Right renal cortex interstitium (tissue), 3 donors: ENCODE measurements around the gene CELF4. TPM values are rescaled to one million over a fixed set of nuclear protein-coding genes. Genes with fewer than 3 reads are reported as not detected.
A peak's percentile ranks its signal among the peaks of the same experiment; 100 is the strongest.
"Not testable (repeated sequence)": the region's sequence is repeated elsewhere in the genome, so short reads cannot be mapped to it uniquely, and the experiment has no call there.

ENCODE experiments used
- DNase-seq, 3 donors: peaks; one replicate each; pipeline ENCODE4 v3.0.0-alpha.2; 2013; ENCODE audit warnings: low read depth in 3 of 3, low spot score in 2 of 3
- polyA plus RNA-seq, 3 donors: library from polyadenylated mRNA; unstranded; fragments of 120-200 nt; gene quantifications; one replicate each; pipeline ENCODE4 v1.2.1, GENCODE V29; 2013; ENCODE audit not compliant: insufficient read length in 3 of 3

Gene CELF4
- polyA plus RNA-seq, 3 donors, result 2.1 to 2.3 (median 2.2) TPM

DNA sequence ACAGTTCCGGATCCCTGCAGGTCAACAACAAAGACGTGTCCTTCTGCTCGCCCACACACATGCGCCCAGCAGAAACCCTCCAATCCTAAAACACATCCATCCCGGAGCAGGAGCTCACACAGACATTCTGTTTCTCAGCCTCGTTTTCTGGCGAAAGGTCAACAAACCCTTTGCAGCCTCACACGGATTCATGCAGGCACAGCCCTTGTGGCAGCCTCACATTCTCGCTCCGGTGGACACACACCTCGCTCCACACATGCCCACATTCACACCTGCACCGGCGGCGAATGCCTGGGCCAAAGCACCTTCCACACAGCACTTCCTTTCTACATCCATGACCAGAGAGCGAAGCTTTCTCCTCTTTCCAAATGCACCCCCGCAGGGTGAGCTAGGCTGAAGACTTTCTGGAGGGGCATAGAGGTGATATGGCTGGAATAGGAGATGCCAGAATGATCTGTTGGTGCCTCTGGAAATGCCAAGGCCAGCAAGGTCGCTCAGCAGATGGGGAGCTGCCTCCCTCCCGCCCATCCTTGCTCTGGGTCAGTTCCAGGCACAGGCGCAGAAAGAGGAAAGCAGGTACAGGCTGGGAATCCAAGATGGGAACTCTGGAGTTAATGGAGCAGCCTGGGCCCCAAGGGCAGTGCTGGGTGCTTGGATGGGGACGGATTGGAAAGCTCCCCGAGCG, 88.8 kb downstream of the CELF4 start:
- DNase-seq, result no peak

DNA sequence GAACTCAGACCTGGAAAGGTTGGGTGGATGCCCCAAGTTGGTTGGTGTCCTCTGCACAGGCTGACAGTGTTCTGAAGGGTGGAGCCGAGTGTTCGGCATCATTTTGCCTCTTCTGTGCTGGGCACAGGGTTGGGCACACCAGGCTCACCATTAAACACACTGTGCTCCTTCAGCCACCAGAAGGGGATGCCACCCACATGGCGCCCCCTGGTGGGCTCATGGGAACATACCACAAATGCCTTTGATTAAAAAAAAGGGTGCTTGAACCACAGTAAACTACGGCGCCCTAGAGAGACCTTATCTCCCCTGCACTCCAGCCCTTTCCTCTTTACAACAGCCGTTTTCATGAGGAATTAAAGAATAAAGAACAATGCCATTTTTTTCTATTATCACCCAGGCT, 89.4 kb downstream of the CELF4 start:
- DNase-seq, result no peak

DNA sequence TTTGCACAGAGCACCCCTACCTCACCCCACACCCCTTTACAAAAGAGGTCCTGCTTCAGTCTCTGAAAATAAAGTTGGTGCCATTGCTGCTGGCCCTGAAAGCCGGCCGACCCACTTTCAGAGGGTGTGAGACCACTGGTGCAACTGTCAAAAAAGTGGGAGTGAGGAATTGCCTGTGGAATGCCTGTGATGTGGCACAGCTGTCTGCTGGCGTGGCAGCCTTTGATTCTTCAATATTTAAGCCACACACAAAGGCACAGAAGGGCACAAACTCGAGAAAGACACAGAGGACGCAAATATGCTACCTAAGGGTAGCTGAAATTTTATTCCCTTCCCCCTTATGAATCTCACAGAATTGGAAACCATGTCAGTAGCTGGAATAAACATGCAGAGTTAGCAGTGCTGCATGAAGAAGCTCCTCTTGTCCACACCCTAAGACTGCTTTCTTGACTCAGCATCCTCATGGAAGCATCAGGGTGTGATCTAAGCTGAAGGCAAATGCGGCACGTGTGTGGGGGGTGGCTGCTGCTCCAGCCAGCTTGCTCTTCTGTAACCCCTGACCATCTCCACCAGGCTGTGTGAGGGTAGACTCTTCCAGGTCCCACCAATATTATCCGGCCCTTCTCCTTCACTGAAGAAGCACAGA, 92.3 kb downstream of the CELF4 start:
- DNase-seq, result no peak

DNA sequence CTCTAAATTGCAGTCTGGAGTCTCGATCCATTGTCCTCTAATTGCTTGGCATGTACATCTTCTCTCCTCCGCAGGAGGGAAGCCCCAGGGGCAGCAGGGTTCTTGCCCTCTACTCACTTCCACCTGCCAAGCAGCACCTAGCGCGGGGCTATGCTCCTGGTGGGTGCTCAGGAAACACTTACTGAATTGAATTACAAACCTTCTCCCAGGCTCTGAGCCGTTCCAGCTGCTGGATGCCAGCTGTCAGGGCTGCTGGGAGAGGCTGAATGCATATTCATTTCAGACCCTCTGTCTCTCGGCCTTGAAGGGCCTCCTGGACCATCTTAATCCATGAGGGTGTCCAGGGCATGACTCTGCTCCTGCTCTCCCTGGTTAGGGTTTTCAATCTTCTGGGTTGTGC, 94.0 kb downstream of the CELF4 start:
- no peak for DNase-seq

DNA sequence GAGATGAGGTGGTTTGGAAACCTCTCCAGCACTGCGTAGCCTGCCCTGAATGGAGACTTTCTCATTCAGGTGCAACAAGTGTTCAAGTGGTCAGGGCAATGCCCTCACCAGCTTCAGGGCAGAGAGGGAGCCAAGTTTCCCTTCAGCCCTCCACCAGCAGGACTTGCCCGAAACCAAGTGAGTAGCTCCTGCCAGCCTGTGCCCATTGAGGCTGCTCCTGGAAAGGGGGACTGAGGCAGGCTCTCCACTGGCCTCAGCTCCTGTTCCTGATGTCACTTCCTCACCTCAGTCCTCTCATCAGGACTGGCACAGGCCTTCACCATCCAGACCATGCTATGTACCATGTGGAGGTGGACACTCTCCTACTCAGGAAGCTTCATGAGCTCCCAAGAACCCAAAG, 94.6 kb downstream of the CELF4 start:
- DNase-seq, result no peak

DNA sequence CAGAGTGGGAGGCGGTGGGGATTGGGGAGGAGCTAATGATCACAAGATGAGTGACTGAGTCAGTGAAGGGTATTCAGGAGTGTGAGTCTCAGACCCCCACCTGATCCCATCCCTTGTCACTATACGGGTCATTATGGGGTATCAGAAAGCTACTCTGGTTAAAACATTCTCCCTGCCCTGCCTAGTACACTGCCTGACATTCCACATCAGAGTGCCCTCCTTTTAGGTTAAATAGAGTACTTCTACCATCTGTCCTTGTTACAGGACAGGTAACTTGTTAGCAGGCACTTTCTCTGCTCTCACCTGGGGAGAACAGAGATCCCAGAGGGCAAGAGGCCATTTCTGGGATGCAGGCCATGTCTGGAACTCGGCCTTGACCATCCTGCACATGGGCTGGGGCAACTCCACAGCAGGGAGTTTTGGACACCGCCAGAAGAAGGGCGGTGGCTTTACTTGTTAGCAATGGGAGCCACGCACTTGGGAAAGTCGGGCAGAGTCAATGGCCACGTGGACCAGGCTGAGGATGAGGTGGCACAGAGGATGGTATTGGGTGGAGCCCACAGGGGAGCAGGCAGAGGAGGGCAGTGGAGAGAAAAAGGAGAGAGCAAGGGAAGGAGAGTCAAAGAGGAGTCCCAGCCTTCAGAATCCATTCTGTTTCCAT, 98.5 kb downstream of the CELF4 start:
- DNase-seq, result no peak

DNA sequence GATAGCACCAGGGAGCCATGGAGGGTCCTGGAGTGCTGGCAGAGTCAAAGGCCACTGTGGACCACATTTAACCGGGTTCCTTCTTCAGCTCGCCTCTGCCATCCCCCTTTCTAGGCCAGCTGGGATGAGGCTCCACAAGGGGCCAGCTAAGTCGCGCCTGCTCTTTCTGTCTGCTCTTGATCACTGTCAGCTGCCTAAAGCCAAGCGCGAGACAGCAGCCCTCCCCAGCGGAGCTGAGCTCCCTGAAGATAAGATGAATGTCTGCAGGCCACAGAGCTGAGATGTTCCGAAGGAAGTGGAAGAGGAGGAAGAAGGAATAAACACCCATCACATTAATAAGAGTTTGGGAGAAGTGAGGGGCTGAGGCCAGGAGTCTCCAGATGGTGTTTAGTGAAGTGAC, 99.6 kb downstream of the CELF4 start:
- DNase-seq, result no peak

DNA sequence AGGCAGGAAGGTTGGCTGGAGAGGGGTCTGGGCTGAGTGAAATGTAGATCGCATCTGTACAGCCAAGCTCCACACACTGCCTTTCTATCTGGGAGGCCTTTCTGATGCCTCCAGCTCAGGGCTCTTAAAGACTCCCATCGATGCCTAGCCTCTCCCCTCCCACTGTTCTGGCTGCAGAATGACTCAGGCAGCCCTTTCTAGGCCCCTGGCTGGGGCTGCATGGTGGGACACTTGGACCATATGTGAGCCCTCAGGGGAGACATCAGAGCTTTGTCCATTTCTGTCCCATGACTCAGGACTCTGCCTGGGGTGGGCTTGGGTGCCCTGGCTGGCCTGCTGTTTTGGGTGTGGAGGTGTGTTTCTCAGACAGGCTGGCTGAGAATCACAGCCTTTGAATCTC, 101.3 kb downstream of the CELF4 start:
- no peak for DNase-seq

DNA sequence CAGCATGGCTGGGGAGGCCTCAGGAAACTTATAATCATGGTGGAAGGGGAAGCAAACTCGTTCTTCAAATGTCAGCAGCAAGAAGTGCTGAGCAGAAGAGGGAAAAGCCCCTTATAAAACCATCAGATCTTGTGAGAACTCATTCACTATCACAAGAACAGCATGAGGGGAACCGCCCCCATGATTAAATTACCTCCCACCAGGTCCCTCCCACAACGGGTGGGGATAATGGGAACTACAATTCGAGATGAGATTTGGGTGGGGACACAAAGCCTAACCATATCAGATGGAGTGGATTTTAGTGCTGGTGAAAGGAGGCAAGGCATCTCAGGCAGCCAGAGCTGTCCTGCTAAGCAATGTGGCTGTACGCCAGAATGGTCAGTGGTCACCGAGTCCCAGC, 104.3 kb downstream of the CELF4 start:
- not testable (repeated sequence) for DNase-seq

DNA sequence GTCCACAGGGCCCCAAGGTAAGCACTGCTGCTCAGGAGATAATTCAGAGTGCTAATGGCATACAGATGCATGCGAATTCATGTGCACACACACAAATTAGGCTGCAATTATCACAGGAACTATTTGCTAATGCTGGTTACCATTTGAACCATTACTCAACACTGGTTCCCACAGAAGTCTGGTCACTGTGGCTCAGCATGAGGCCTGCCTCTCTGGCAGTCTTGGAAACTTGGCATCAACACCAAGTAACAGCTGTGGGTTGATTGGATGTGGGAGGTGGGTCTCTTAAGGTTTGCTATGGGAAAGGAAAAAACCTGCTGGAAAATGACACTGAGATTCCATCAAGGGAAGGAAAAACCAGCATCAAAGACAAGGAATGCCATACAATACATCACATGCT, 105.0 kb downstream of the CELF4 start:
- DNase-seq, result no peak

DNA sequence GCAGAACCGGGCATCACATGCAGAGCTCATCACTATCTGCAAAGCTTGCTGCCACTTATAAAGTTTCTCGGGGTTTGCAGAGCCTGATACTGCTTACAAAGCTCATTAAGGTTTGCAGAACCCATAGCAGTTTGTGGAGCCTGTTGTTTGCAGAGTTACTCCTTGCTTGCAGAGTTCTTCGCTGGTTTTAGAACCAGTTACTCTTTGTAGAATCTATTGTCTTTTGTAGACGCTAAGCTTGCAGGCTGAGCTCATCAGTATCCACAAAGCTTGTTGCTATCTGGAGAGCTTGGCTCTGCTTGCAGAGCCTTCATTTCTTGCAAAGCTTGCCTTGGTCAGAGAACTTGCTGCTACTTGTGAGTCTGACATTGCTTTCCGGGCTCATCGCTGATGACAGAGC, 106.9 kb downstream of the CELF4 start:
- no peak for DNase-seq

DNA sequence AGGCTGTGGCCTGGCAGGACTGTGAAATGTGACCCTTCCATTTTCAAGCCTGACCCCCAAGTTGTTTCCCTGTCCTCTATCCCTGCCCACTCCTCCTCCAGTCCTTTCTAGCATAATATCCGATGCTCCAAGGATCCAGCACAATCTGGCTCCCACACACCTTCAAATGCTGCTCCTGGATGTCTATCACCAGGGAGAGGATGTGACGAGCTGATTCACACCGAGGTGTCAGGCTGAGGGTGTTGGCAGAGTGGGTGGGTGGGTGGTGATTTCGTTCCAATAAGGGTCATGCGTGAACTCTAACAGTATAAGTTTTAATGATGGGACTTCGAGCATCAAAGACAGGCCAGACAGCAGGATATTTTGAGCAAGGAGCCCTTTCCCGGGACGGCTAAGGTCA, 107.8 kb downstream of the CELF4 start:
- DNase-seq, result no peak

DNA sequence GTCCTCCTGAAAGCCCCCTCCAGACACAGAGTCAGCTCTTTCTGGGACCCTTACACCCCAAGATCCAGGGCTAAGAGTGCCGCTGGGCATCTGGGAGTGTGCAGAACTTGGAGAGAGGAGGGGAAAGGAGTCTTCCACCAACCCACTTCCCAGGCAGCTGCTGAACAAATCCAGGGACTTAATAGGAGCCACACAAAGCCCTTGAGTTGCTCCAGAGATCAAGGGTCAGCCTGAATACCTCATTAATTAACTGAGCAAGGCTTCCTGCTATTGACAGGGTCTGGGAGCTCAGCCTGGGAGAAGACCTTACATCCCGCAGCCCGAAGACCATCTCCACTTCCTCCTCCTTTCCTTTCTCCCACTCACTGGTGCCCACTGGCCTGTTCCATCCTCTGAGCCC, 108.3 kb downstream of the CELF4 start:
- no peak for DNase-seq

DNA sequence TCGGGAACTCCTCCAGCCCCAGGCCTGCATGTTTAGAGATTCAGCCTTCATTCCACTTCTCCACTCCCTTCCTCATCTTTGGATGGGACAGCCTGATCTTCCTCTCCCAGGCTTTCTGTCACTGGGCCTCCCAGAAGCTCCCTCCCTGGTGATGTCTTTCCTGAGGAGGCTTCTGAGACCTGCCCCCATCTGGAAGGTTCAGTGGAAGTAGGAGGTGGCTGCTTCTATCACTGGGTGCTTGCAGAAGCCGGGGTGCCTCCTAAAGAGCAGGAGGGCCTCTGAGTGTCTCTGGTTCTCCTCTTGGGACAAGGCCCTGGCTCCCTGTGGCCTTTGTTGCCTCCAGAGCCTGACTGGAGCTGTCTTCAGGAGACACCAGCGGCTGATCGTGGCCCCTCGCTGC, 108.7 kb downstream of the CELF4 start:
- no peak for DNase-seq

DNA sequence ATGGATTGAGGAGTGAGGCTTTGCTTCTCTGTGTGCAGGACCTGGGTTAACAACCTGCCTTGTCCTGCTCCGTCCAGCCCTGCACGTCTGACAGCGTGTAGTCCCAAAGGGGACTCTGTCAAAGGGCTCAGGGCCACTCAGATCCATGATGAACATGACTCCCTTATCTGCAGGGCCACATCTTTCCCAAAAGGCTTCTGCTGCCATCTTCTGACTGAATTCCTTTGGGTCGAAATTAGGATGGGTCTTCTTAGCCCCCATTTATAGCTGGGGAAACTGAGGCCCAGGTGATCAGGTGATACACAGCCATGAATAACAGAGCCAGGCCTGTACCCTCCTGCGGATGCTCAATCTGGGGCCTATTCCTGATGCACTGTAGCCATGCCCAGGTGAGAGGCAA, 109.2 kb downstream of the CELF4 start:
- no peak for DNase-seq

DNA sequence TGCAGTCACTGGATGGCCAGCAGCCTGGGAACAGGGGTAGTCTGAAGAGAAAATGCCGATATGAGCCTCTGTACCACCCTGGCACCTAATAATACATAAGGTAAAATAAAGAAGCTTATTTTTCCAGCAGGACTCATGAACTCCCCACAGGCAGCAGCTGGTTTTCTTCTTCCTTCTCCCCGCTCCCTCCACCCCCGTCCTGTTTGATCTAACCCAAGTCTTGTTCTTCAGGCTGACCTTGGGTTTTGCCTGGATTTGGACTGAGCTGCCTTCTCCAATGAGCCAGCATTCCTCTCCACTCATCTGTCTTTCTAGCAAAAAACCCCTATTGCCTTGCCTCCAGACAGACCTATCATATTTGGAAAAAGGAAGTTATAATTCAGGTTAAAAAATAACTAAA, 111.8 kb downstream of the CELF4 start:
- no peak for DNase-seq

DNA sequence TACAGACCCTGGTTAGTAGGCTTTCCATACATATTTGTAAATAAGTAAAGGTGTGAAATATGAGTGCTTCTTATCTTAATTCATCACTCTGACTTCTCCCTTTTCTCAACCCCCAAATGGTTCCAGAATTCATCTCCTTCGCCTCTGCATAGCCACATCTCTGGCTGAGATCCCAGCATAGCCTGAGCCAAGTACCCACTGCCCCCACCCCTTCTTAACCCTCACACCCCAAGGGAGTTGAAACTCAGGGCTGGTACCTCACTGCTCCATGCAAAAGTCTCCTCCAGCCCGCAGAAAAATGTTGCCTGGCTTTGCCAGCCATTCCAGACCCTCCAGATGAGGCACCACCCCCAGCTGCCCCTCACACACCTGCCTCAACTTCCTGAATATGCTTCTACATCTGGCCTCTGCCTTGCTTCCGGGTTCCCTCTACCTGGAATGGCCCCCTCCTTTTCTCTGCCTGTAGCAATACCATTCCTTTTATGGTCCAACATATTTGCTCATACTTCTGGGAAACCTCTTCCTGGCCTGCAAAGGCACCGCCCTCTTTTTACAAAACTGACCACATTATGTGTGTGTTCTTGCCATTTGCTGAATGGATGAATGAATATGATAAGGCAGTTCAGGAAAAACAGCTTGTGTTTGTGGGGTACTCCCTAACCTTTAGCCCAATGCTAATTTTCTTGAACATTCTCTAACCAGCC, 112.8 kb downstream of the CELF4 start:
- no peak for DNase-seq

DNA sequence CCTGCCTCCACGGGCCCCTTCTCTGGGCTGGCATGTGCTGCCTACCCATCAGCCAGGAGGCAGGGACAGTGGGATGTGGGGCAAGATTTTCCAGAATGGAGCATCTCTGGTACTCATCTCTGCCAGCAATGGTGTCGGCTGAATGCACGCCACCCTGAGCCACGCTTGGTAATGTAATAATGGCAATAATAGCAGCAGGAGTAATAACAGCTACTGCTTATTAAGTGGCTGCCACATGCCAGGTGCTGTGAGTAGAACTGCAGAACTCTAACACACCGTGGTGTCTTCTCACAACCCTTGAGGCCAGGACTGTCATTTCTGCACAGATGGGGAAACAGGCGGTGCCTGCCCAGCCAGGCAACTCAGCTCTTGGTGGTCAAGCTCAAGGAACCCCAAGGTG, 113.6 kb downstream of the CELF4 start:
- DNase-seq, result no peak

DNA sequence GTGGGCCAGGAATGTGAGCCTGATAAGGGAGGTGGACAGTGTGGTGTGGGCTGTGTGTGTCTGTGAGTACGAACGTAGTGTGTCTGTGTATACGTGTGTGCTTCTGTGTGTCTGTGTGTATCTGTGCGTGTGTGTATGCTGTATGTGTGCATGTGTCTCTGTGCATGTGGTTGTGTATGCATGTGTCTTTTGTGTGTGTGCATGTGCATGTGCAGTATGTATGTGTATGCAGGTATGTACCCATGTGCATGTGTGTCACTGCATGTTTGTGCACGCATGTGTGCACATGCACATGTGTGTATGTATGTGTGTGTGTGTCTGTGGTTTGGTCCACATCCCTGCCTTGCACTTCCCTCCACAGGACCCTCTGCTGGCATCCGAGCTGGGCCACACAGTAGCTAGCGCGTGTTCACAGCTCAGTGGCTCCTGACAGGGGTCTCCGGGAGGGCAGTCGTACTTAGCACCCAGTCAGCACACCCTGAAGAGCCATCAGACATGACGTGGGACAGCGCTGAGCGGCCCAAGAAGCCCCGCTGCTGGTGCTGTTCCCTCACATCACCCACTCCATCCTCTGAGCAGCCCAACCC, 114.3 kb downstream of the CELF4 start:
- no peak for DNase-seq

DNA sequence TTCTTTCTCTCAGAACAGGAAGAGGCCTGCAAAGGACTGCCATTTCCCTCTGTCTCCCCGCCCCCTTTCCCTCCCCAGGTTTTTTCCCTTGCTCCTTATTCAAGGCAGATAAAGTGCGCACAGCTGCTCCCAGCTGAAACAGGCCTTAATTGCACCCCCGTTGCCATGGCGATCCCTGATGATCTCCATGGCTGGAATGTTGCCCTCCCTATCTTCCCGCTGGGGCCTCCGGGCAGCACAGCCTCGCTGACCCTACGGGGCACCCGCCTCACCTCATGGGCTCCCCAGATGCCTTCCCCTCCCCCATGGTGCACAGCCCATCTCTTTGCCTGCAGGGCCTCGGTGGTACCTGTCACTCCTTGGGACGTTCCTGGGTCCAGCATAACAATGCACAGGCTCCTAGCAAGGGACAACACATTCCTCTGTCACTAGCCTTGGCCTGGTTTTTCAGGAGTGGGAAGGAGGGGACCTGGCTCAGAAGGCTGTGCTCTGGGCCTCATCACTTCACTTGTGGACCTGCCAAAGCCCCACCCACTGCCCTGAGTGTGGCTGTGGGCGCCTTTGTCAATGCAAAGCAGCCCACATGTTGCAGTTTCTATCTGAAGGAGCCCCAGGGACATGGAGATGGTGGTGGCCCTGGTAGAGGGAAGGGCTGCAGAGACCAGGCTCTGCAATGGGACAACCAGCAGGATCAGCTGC, 115.0 kb downstream of the CELF4 start:
- peak in 2 of 3 donors; percentile 65 to 72 for DNase-seq

DNA sequence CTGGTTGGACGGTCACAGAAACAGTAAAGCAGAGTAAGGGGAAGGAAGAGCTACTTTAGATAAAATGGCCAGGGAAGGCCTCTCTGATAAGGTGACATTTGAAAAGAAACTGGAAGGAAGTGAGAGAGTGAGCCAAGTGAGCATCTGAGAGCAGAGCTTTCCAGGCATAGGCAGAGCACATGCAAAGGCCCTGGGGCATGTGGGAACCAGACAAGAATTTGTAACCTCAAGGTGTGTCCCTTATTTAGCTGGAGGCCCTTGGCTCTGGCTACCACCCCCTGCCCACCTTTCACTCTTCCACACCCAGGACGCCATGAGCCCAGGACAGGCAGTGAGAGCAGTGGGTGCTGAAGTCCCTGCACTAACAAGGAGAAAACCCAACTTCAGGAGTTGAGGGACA, 116.0 kb downstream of the CELF4 start:
- no peak for DNase-seq
